ENCODE results near the gene ADGRF4.

DNA sequence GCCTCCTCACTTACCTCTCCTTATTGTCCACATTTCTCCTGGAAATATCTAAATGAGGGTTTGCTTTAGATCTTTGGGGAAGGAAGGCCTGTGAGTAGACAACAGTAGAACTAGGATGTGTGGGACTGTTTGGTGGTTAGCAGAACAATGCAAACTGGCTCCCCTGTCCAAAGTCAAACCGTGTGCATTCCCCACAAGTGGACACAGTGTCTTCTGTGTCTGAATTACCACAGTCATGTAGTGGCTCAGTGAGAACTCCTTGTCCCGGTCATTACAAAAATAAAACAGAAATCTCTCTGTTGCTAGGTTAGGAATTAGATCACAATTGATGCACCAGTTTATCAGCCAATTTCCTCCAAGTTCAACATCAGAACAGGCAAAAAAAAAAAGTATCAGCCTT lies 455 bp upstream of the ADGRF4 start:
- TF ChIP-seq POLR2AphosphoS5 (IDR thresholded peaks at IDR 0.05; ENCODE audit: low read depth, low read length), result no peak
- no peak for TF ChIP-seq TAF1 (IDR thresholded peaks at IDR 0.05; ENCODE audit: low read depth, low read length)
- no peak for TF ChIP-seq POU2F2 (IDR thresholded peaks at IDR 0.05; ENCODE audit: low read depth, low read length)
- TF ChIP-seq SPI1 (IDR thresholded peaks at IDR 0.05; ENCODE audit: low read depth, low read length), result no peak
- TF ChIP-seq POLR2A (IDR thresholded peaks at IDR 0.05; ENCODE audit: low read depth, low read length), result no peak
- TF ChIP-seq PAX5 (IDR thresholded peaks at IDR 0.05; ENCODE audit: insufficient read depth, low read length, severe bottlenecking), result no peak
